ENCODE measurements around the gene MSANTD7.
A peak's percentile ranks its signal among the peaks of the same experiment; 100 is the strongest.
"Not testable (repeated sequence)": the region's sequence is repeated elsewhere in the genome, so short reads cannot be mapped to it uniquely, and the experiment has no call there.

Gene MSANTD7

GRCh38 chr10:14837003-14837756 lies 926 bp upstream of the MSANTD7 start:
- DNase-seq (ENCODE audit: low spot score) = no peak

GRCh38 chr10:14838582-14839304 lies 637 bp downstream of the MSANTD7 start:
- peak; percentile 65 for DNase-seq (ENCODE audit: low spot score)

GRCh38 chr10:14839305-14839695 lies 1.2 kb downstream of the MSANTD7 start:
- no peak for DNase-seq (ENCODE audit: low spot score)

GRCh38 chr10:14840178-14840577 lies 2.1 kb downstream of the MSANTD7 start:
- no peak for DNase-seq (ENCODE audit: low spot score)

GRCh38 chr10:14843327-14843988 lies 5.4 kb downstream of the MSANTD7 start:
- DNase-seq (ENCODE audit: low spot score) = no peak

- no peak for DNase-seq (ENCODE audit: low spot score)
Observed at GRCh38 chr10:14844948-14845347, 6.8 kb downstream of the MSANTD7 start.

- no peak for DNase-seq (ENCODE audit: low spot score)
Observed at GRCh38 chr10:14852236-14852635, 14.1 kb downstream of the MSANTD7 start.

GRCh38 chr10:14855453-14855852 lies 17.3 kb downstream of the MSANTD7 start:
- no peak for DNase-seq (ENCODE audit: low spot score)

GRCh38 chr10:14858338-14858960 lies 20.3 kb downstream of the MSANTD7 start:
- peak; percentile 81 for DNase-seq (ENCODE audit: low spot score)

- DNase-seq (ENCODE audit: low spot score) = no peak
Observed at GRCh38 chr10:14859043-14859442, 20.9 kb downstream of the MSANTD7 start.

- DNase-seq (ENCODE audit: low spot score) = no peak
Observed at GRCh38 chr10:14859775-14860174, 21.7 kb downstream of the MSANTD7 start.

GRCh38 chr10:14860791-14861190 lies 22.7 kb downstream of the MSANTD7 start:
- no peak for DNase-seq (ENCODE audit: low spot score)

- not testable (repeated sequence) for DNase-seq (ENCODE audit: low spot score)
Observed at GRCh38 chr10:14864466-14864865, 26.4 kb downstream of the MSANTD7 start.

- not testable (repeated sequence) for DNase-seq (ENCODE audit: low spot score)
Observed at GRCh38 chr10:14864871-14865270, 26.8 kb downstream of the MSANTD7 start.

GRCh38 chr10:14873090-14873760 lies 35.1 kb downstream of the MSANTD7 start:
- DNase-seq (ENCODE audit: low spot score) = no peak

- DNase-seq (ENCODE audit: low spot score) = no peak
Observed at GRCh38 chr10:14875941-14876340, 37.8 kb downstream of the MSANTD7 start.

GRCh38 chr10:14876764-14877163 lies 38.7 kb downstream of the MSANTD7 start:
- DNase-seq (ENCODE audit: low spot score) = no peak

GRCh38 chr10:14878266-14879123 lies 40.4 kb downstream of the MSANTD7 start, which contains the start of gene SUV39H2:
SUV39H2 (plus strand) TSS chr10:14878866; CDS start chr10:14878889, 23 bp downstream.
- DNase-seq (ENCODE audit: low spot score) = peak; percentile 100

- DNase-seq (ENCODE audit: low spot score) = peak; percentile 43
Observed at GRCh38 chr10:14879124-14879927, 41.2 kb downstream of the MSANTD7 start.

- DNase-seq (ENCODE audit: low spot score) = no peak
Observed at GRCh38 chr10:14879928-14880193, 41.8 kb downstream of the MSANTD7 start.

All from D341Med (cell line).